ENCODE data around the gene SGTB. TPM values are rescaled to one million over a fixed set of nuclear protein-coding genes. Genes with fewer than 3 reads are reported as not detected.
"Not testable (repeated sequence)": the region's sequence is repeated elsewhere in the genome, so short reads cannot be mapped to it uniquely, and the experiment has no call there.

Gene SGTB
- total RNA-seq, 1 experiment from 2014 or later: 9.2 TPM

DNA sequence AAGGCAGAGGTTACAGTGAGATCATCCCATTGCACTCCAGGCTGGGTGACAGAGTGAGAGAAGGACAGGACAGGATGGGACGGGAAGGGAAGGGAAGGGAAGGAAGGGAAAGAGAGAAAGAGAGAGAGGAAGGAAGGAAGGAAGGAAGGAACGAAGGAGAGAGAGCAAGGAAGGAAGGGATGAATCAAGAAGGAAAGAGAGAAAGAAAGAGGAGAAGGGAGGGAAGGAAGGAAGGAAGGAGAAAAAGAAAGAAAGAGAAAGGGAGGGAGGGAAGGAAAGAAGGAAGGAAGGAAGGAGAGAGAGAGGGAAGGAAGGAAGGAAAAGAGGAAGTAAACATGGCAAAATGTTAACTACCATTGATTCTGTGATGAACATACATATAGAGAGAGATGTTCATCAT, 28.8 kb downstream of the SGTB start:
- no peak for DNase-seq (ENCODE audit: low read depth, low spot score)
- intact Hi-C loops (cut with micrococcal nuclease; ENCODE audit: unreplicated experiment): no loop called here
- POLR2A ChIA-PET: no interaction called here
- H3K4me1 ChIP-seq (ENCODE audit: control insufficient read depth, insufficient read depth, low read length): no peaks in the 10 kb centered on the region
- H3K27me3 ChIP-seq (ENCODE audit: control insufficient read depth, insufficient read depth, low read length): no peaks in the 10 kb centered on the region
- in situ Hi-C loops (cut with HindIII; ENCODE audit: low pct_unique_long_range_greater_than_20kb, low sequenced_read_pairs): no loop called here
- no peak for ATAC-seq
- H3K9me3 ChIP-seq (ENCODE audit: control insufficient read depth, insufficient read depth, low read depth, low read length): no peaks in the 10 kb centered on the region
- no peak overlapping the region for H3K27ac ChIP-seq (ENCODE audit: low read length)
- TF ChIP-seq REST (IDR thresholded peaks at IDR 0.05; ENCODE audit: insufficient read depth in 1 of 2, low read depth in 2 of 2, low read length in 1 of 2): no peak
- no peak for TF ChIP-seq CTCF (IDR thresholded peaks at IDR 0.05)
- no peak for TF ChIP-seq POLR2AphosphoS5 (IDR thresholded peaks at IDR 0.05; ENCODE audit: low read depth, low read length)
- TF ChIP-seq SIN3A (IDR thresholded peaks at IDR 0.05; ENCODE audit: borderline replicate concordance, insufficient read depth, low read depth, low read length): no peak
- TF ChIP-seq TCF7L2 (IDR thresholded peaks at IDR 0.05; ENCODE audit: low read depth, low read length): no peak
- H3K4me3 ChIP-seq (ENCODE audit: low read depth in 2 of 2, low read length in 2 of 2): no peak overlapping the region
- no TSS peak for BruUV-seq (replicated peaks)
- CTCF ChIA-PET: no interaction called here
- H3K36me3 ChIP-seq (ENCODE audit: control insufficient read depth, insufficient read depth, low read length): no peaks in the 10 kb centered on the region

DNA sequence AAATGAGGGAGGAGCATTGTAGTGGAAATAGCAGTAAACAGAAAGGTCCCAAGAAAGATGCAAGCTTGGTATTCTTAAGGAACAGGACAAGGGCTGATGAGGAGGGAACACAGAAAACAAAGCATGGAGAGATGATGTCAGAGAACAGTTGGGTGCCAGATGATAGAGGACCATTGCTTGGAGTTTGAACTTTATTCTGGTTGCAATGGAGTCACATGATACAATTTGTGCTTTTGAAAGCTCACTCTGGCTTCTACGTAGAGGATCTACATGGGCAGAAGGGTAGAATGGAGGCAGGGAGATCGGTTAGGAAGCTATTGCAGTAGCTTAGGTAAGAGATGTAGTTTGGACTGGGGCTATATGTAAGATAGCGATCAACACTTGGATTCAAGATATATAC, 39.8 kb downstream of the SGTB start:
- ChIA-PET CTCF (no interaction called here), POLR2A (no interaction called here)
- intact Hi-C loops (cut with micrococcal nuclease; ENCODE audit: unreplicated experiment) (no loop called here), in situ Hi-C loops (cut with HindIII; ENCODE audit: low pct_unique_long_range_greater_than_20kb, low sequenced_read_pairs) (no loop called here)
- no TSS peak for BruUV-seq (replicated peaks)
- Histone ChIP-seq H3K4me3 (ENCODE audit: low read depth in 2 of 2, low read length in 2 of 2) (no peak overlapping the region), H3K27me3 (ENCODE audit: control insufficient read depth, insufficient read depth, low read length) (no peaks in the 10 kb centered on the region), H3K27ac (ENCODE audit: low read length) (no peak overlapping the region), H3K4me1 (ENCODE audit: control insufficient read depth, insufficient read depth, low read length) (no peaks in the 10 kb centered on the region), H3K9me3 (ENCODE audit: control insufficient read depth, insufficient read depth, low read depth, low read length) (no peaks in the 10 kb centered on the region), H3K36me3 (ENCODE audit: control insufficient read depth, insufficient read depth, low read length) (no peaks in the 10 kb centered on the region)
- TF ChIP-seq CTCF (IDR thresholded peaks at IDR 0.05) (no peak), SIN3A (IDR thresholded peaks at IDR 0.05; ENCODE audit: borderline replicate concordance, insufficient read depth, low read depth, low read length) (no peak), REST (IDR thresholded peaks at IDR 0.05; ENCODE audit: insufficient read depth in 1 of 2, low read depth in 2 of 2, low read length in 1 of 2) (no peak), POLR2AphosphoS5 (IDR thresholded peaks at IDR 0.05; ENCODE audit: low read depth, low read length) (no peak), TCF7L2 (IDR thresholded peaks at IDR 0.05; ENCODE audit: low read depth, low read length) (no peak)
- DNase-seq (ENCODE audit: low read depth, low spot score) (no peak), ATAC-seq (no peak)

DNA sequence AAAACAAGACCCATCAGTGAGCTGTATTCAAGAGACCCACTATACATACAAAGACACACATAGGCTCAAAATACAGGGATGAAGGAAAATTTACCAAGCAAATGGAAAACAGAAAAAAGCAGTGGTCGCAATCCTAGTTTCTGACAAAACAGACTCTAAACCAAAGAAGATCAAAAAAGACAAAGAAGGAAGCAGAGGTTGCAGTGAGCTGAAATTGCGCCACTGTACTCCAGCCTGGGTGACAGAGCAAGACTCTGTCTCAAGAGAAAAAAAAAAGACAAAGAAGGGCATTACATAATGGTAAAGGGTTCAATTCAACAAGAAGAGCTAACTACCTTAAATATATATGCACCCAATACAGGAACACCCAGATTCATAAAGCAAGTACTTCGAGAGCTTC, 45.9 kb downstream of the SGTB start:
- H3K4me1 ChIP-seq (ENCODE audit: control insufficient read depth, insufficient read depth, low read length); ATAC-seq; CTCF ChIA-PET; intact Hi-C loops (cut with micrococcal nuclease; ENCODE audit: unreplicated experiment); H3K36me3 ChIP-seq (ENCODE audit: control insufficient read depth, insufficient read depth, low read length); H3K27ac ChIP-seq (ENCODE audit: low read length); H3K4me3 ChIP-seq (ENCODE audit: low read depth in 2 of 2, low read length in 2 of 2); BruUV-seq (replicated peaks); in situ Hi-C loops (cut with HindIII; ENCODE audit: low pct_unique_long_range_greater_than_20kb, low sequenced_read_pairs); POLR2A ChIA-PET; DNase-seq (ENCODE audit: low read depth, low spot score); H3K9me3 ChIP-seq (ENCODE audit: control insufficient read depth, insufficient read depth, low read depth, low read length); H3K27me3 ChIP-seq (ENCODE audit: control insufficient read depth, insufficient read depth, low read length): not testable (repeated sequence)
